K562 (cell line): ENCODE data around the gene SMC1A. TPM values are rescaled to one million over a fixed set of nuclear protein-coding genes. Genes with fewer than 3 reads are reported as not detected.

ENCODE experiments used
- ATAC-seq: fragments of 200-7000 bp; cut with Tn5 transposase; 3 replicates; pipeline ENCODE4 v1.9.1; 2020; ENCODE audit warnings: moderate library complexity
- BruUV-seq: library from RNA; stranded (reverse); fragments of 400-500 nt; replicated peaks from 2 replicates; lab custom pipeline; 2021; lab: Mats Ljungman, UMichigan
- CTCF ChIA-PET: fragments of 300-600 bp; formaldehyde crosslinking; extraction: SDS; loops from one replicate; lab custom pipeline; 2021; ENCODE audit warnings: low intra/inter-chr PET ratio; lab: Yijun Ruan, JAX
- POLR2A ChIA-PET: fragments of 300-600, 350-650 bp; sonication (Branson Sonifier 250); formaldehyde crosslinking; extraction: SDS; loops from one replicate; lab custom pipeline; 2021; ENCODE audit warnings: antibody characterized with exemption, inconsistent platforms; lab: Yijun Ruan, JAX
- DNase-seq, 4 experiments: peaks; one replicate each; pipeline versions ENCODE4 v3.0.0 to v3.0.0-alpha.2; 2011 to 2018; ENCODE audit warnings: low spot score in 3 of 4, mixed read lengths in 3 of 4; ENCODE audit errors: extremely low read depth in 1 of 4
- FAIRE-seq: peaks from 2 replicates; lab custom pipeline; 2011; peaks lifted over from hg19 to GRCh38; lab: Jason Lieb, UNC
- H2AFZ ChIP-seq: 2 replicates; pipeline ENCODE4 v1.6.0; 2011; ENCODE audit warnings: low read depth, low read length, control low read depth, inconsistent platforms
- H3K27ac ChIP-seq: fragments of 200-600 bp; 3 replicates; pipeline ENCODE4 v1.8.0; 2011; ENCODE audit warnings: low read depth, mild to moderate bottlenecking, control low read depth, inconsistent platforms, low read length, moderate library complexity, mixed read lengths; ENCODE audit errors: extremely low read depth
- H3K27me3 ChIP-seq, 2 experiments: fragments of 300-600 bp in 1 of 2; 2 replicates in 1 of 2; 3 replicates in 1 of 2; pipeline versions ENCODE4 v1.6.0 to v1.8.0; 2011; ENCODE audit warnings: inconsistent platforms in 2 of 2, low read length in 2 of 2, mild to moderate bottlenecking in 1 of 2, mixed read lengths in 1 of 2, moderate library complexity in 1 of 2; ENCODE audit not compliant: control insufficient read depth in 2 of 2, insufficient read depth in 2 of 2
- H3K36me3 ChIP-seq: fragments of 300-600 bp; 3 replicates; pipeline ENCODE4 v1.8.0; 2011; ENCODE audit warnings: mild to moderate bottlenecking, low read length, inconsistent platforms; ENCODE audit not compliant: control insufficient read depth, insufficient read depth
- H3K4me1 ChIP-seq, 2 experiments: fragments of 200-600 bp in 1 of 2; replicated peaks in 1 of 2; 2 replicates in 1 of 2; 3 replicates in 1 of 2; pipeline versions ENCODE4 v1.5.1 to v1.8.0; 2011; ENCODE audit warnings: inconsistent platforms in 2 of 2, low read length in 2 of 2, mild to moderate bottlenecking in 1 of 2, mixed read lengths in 1 of 2, moderate library complexity in 1 of 2; ENCODE audit not compliant: control insufficient read depth in 2 of 2, insufficient read depth in 2 of 2
- H3K4me2 ChIP-seq: 2 replicates; pipeline ENCODE4 v1.6.1; 2011; ENCODE audit warnings: low read length, control low read depth, inconsistent platforms, mixed read lengths; ENCODE audit not compliant: insufficient read depth
- H3K4me3 ChIP-seq: fragments of 200-600 bp; sonication (generic), shearing (Covaris generic); 2 replicates; pipeline ENCODE4 v1.5.1; 2016; ENCODE audit warnings: control low read depth, inconsistent platforms
- H3K79me2 ChIP-seq: fragments of 200-600 bp; 3 replicates; pipeline ENCODE4 v1.8.0; 2011; ENCODE audit warnings: low read length, inconsistent platforms; ENCODE audit not compliant: control insufficient read depth, insufficient read depth
- H3K9ac ChIP-seq, 2 experiments: 2 replicates each; pipeline versions ENCODE4 v1.6.0 to v1.6.1; 2011; ENCODE audit warnings: low read depth in 2 of 2, low read length in 2 of 2, control low read depth in 1 of 2, inconsistent platforms in 1 of 2, mild to moderate bottlenecking in 1 of 2, mixed read lengths in 1 of 2; ENCODE audit not compliant: insufficient read depth in 1 of 2
- H3K9me1 ChIP-seq: one replicate; pipeline ENCODE4 v1.6.0; 2011; ENCODE audit warnings: inconsistent platforms, mild to moderate bottlenecking, low read length, moderate library complexity; ENCODE audit not compliant: control insufficient read depth, insufficient read depth
- H3K9me3 ChIP-seq: replicated peaks from 2 replicates; pipeline ENCODE4 v1.5.1; 2011; ENCODE audit warnings: low read depth, low read length, inconsistent platforms; ENCODE audit not compliant: control insufficient read depth, insufficient read depth
- H4K20me1 ChIP-seq: replicated peaks from 2 replicates; pipeline ENCODE4 v1.6.1; 2011; ENCODE audit warnings: low read length, inconsistent platforms, mixed read lengths; ENCODE audit not compliant: control insufficient read depth, insufficient read depth
- REST ChIP-seq, 2 experiments: fragments of 450-650 bp; formaldehyde crosslinking in 1 of 2; IDR thresholded peaks; 2 replicates each; pipeline versions ENCODE4 v1.4.0 to v1.6.1; 2014 to 2020; ENCODE audit warnings: mild to moderate bottlenecking in 2 of 2, borderline replicate concordance in 1 of 2, low read depth in 1 of 2
- SNAPC5 ChIP-seq: fragments of 250-450 bp; sonication (Bioruptor Pico); IDR thresholded peaks from 2 replicates; pipeline ENCODE4 v1.8.0; 2021; ENCODE audit warnings: moderate library complexity, mild to moderate bottlenecking, inconsistent platforms
- STAT5A ChIP-seq: IDR thresholded peaks from 2 replicates; pipeline ENCODE4 v1.6.1; 2012; ENCODE audit warnings: low read length, inconsistent platforms, borderline replicate concordance
- ZBTB43 ChIP-seq: sonication (generic); formaldehyde crosslinking; IDR thresholded peaks from 2 replicates; pipeline ENCODE4 v1.8.0; 2023; ENCODE audit warnings: mild to moderate bottlenecking, missing genetic modification reagents
- ZBTB5 ChIP-seq: fragments of 450-650 bp; IDR thresholded peaks from 2 replicates; pipeline ENCODE4 v1.6.1; 2017; ENCODE audit warnings: antibody characterized with exemption
- ZNF224 ChIP-seq: sonication (generic); formaldehyde crosslinking; IDR thresholded peaks from 2 replicates; pipeline ENCODE4 v1.8.0; 2022; ENCODE audit warnings: mild to moderate bottlenecking, missing genetic modification reagents
- ZNF274 ChIP-seq: IDR thresholded peaks from 2 replicates; pipeline ENCODE4 v1.6.1; 2011; ENCODE audit warnings: low read depth, mild to moderate bottlenecking, low read length, moderate library complexity, borderline replicate concordance
- ZNF3 ChIP-seq: fragments of 250-450 bp; sonication (Bioruptor Pico); IDR thresholded peaks from 2 replicates; pipeline ENCODE4 v1.5.0; 2021; ENCODE audit warnings: mild to moderate bottlenecking, moderate library complexity
- ZNF551 ChIP-seq: fragments of 250-450 bp; sonication (Bioruptor Pico); IDR thresholded peaks from 2 replicates; pipeline ENCODE4 v1.5.0; 2021; ENCODE audit warnings: mild to moderate bottlenecking, moderate library complexity
- WGBS: fragments of 100-300 bp; shearing (Covaris generic); methylation state at CpG from one replicate; pipeline ENCODE4 v1.1.6; 2016; ENCODE audit warnings: low coverage, mixed read lengths; ENCODE audit not compliant: insufficient coverage; ENCODE audit errors: missing lambda C conversion rate; 5-methylcytosine and 5-hydroxymethylcytosine counted together
- in situ Hi-C: fragments of 300-500 bp; cut with MboI; formaldehyde crosslinking; loops from 4 replicates; pipeline ENCODE4 v1.15.0; 2018; ENCODE audit warnings: inconsistent platforms, mixed read lengths
- intact Hi-C: fragments of 100-400 bp; cut with micrococcal nuclease; formaldehyde crosslinking; loops from 2 replicates; pipeline ENCODE4 v1.14.2; 2022
- polyA plus RNA-seq, 8 experiments: library from polyadenylated mRNA; depleted of rRNA in 4 of 8; stranded (reverse) in 5 of 8; unstranded in 3 of 8; fragments of >200 nt; fragmentation: Nextera tagmentation in 2 of 8; fragmentation: Illumina TruSeq in 1 of 8; extraction: Ambion mirVana in 2 of 8; extraction: Trizol in 1 of 8; gene quantifications; 2 replicates each; pipeline versions ENCODE4 v1.2.1 to v1.2.3, GENCODE V29; 2011 to 2014; ENCODE audit warnings: inconsistent platforms in 1 of 8, missing spikeins in 1 of 8
- total RNA-seq, 7 experiments: library from RNA; depleted of rRNA in 6 of 7; stranded (reverse); fragments of >200 nt in 6 of 7; fragmentation: Illumina TruSeq in 2 of 7; extraction: Trizol in 2 of 7; gene quantifications; 2 replicates each; pipeline versions ENCODE4 v1.2.1 to v1.2.3, GENCODE V29; 2011 to 2021; ENCODE audit warnings: low replicate concordance in 1 of 7

SMC1A gene
- total and polyA plus RNA-seq, 9 of the 15 experiments (the other 6 are each of a cell fraction or from before 2014, with no cell fraction given) = 28.5 to 126 (median 71.2) TPM

GRCh38 chrX:53445977-53446376 lies 23.5 kb upstream of the SMC1A start (continued):
- TF ChIP-seq REST (IDR thresholded peaks at IDR 0.05; ENCODE audit: borderline replicate concordance) = peak; percentile 57; the same call in 1 of the 2 replicates
- TF ChIP-seq REST (CRISPR knock-in tag; IDR thresholded peaks at IDR 0.05; ENCODE audit: low read depth) = no peak
- TF ChIP-seq ZNF3 (CRISPR knock-in tag) = no peak

- no peak for DNase-seq
- no peak for TF ChIP-seq ZBTB5
- TF ChIP-seq STAT5A = no peak
- TF ChIP-seq SNAPC5 (CRISPR knock-in tag) = no peak
- no peak for TF ChIP-seq ZNF551 (CRISPR knock-in tag)
- no peak for TF ChIP-seq ZBTB43 (CRISPR knock-in tag)
- no peak for TF ChIP-seq ZNF224
- no peak for TF ChIP-seq ZNF274
These were observed 19.8 kb upstream of the SMC1A start for GRCh38 chrX:53442322-53442631.

More at GRCh38 chrX:53442322-53442631, 19.8 kb upstream of the SMC1A start:
- no peaks in the 10 kb centered on the region for H4K20me1 ChIP-seq
- FAIRE-seq (no peak), ATAC-seq (no peak)
- BruUV-seq = no TSS peak
- in situ Hi-C loops (no loop called here), intact Hi-C loops (no loop called here)
- H3K9me3 ChIP-seq = no peaks in the 10 kb centered on the region
- no peaks in the 10 kb centered on the region; a peak in 2 of 5 replicates for H3K27me3 ChIP-seq
- no peaks in the 10 kb centered on the region for H3K79me2 ChIP-seq
- no peak overlapping the region for H3K4me3 ChIP-seq
- no peak overlapping the region for H3K27ac ChIP-seq
- POLR2A ChIA-PET = no interaction called here
- H3K9me1 ChIP-seq = no peaks in the 10 kb centered on the region
- H3K36me3 ChIP-seq = no peaks in the 10 kb centered on the region
- WGBS = 63% methylated on average over 1 of the region's 1 CpG
- no peak overlapping the region for H3K9ac ChIP-seq
- H3K4me1 ChIP-seq = peaks cover 6 to 11% of the 10 kb centered on the region in 2 experiments; a peak in 3 of 5 replicates
- CTCF ChIA-PET = no interaction called here
- no peak overlapping the region for H2AFZ ChIP-seq
- no peak overlapping the region for H3K4me2 ChIP-seq
